Astrocyte (in vitro differentiated cells and primary cell): ENCODE data around the gene NXN. TPM values are rescaled to one million over a fixed set of nuclear protein-coding genes. Genes with fewer than 3 reads are reported as not detected.

Experiments used
- DNase-seq: peaks from one replicate; pipeline ENCODE4 v3.0.0-alpha.2; 2010; ENCODE audit warnings: low read depth
- FAIRE-seq: peaks from 2 replicates; lab custom pipeline; 2011; peaks lifted over from hg19 to GRCh38; lab: Jason Lieb, UNC
- H2AFZ ChIP-seq: 2 replicates; pipeline ENCODE4 v1.6.0; 2012; ENCODE audit warnings: low read depth, low read length, inconsistent platforms
- H3K27ac ChIP-seq: 2 replicates; pipeline ENCODE4 v1.5.1; 2011; ENCODE audit warnings: low read depth, low read length, inconsistent platforms
- H3K27me3 ChIP-seq: 2 replicates; pipeline ENCODE4 v1.6.0; 2011; ENCODE audit warnings: low read length, inconsistent platforms; ENCODE audit not compliant: insufficient read depth
- H3K36me3 ChIP-seq: 2 replicates; pipeline ENCODE4 v1.5.1; 2011; ENCODE audit warnings: low read length, inconsistent platforms; ENCODE audit not compliant: insufficient read depth
- H3K4me1 ChIP-seq: 2 replicates; pipeline ENCODE4 v1.5.1; 2011; ENCODE audit warnings: low read length, inconsistent platforms; ENCODE audit not compliant: insufficient read depth
- H3K4me2 ChIP-seq: 2 replicates; pipeline ENCODE4 v1.6.0; 2012; ENCODE audit warnings: low read length, inconsistent platforms
- H3K4me3 ChIP-seq: 2 replicates; pipeline ENCODE4 v1.5.1; 2011; ENCODE audit warnings: low read depth, mild to moderate bottlenecking, low read length, inconsistent platforms; ENCODE audit not compliant: insufficient read depth
- H3K79me2 ChIP-seq: 2 replicates; pipeline ENCODE4 v1.6.0; 2012; ENCODE audit warnings: mild to moderate bottlenecking, low read length, inconsistent platforms; ENCODE audit not compliant: insufficient read depth
- H3K9ac ChIP-seq: 2 replicates; pipeline ENCODE4 v1.6.0; 2012; ENCODE audit warnings: mild to moderate bottlenecking, low read length, inconsistent platforms
- H3K9me3 ChIP-seq: 2 replicates; pipeline ENCODE4 v1.5.1; 2012; ENCODE audit warnings: low read depth, mild to moderate bottlenecking, low read length, inconsistent platforms; ENCODE audit not compliant: insufficient read depth
- H4K20me1 ChIP-seq: 2 replicates; pipeline ENCODE4 v1.6.0; 2012; ENCODE audit warnings: low read length, inconsistent platforms; ENCODE audit not compliant: insufficient read depth
- H3K27ac Mint-ChIP-seq: one replicate; pipeline ENCODE4 v1.8.0; 2021; ENCODE audit warnings: mild to moderate bottlenecking, mixed read lengths; ENCODE audit not compliant: unreplicated experiment
- H3K27me3 Mint-ChIP-seq: one replicate; pipeline ENCODE4 v1.8.0; 2021; ENCODE audit warnings: low read depth, mixed read lengths; ENCODE audit not compliant: unreplicated experiment
- H3K36me3 Mint-ChIP-seq: one replicate; pipeline ENCODE4 v1.8.0; 2021; ENCODE audit warnings: low read depth, mixed read lengths; ENCODE audit not compliant: unreplicated experiment
- H3K4me1 Mint-ChIP-seq: one replicate; pipeline ENCODE4 v1.8.0; 2021; ENCODE audit warnings: low read depth, mixed read lengths; ENCODE audit not compliant: unreplicated experiment
- H3K4me3 Mint-ChIP-seq: one replicate; pipeline ENCODE4 v1.8.0; 2021; ENCODE audit warnings: mild to moderate bottlenecking, moderate library complexity, mixed read lengths; ENCODE audit not compliant: unreplicated experiment
- H3K9me3 Mint-ChIP-seq: one replicate; pipeline ENCODE4 v1.8.0; 2021; ENCODE audit warnings: mild to moderate bottlenecking, mixed read lengths; ENCODE audit not compliant: unreplicated experiment
- CTCF ChIP-seq: IDR thresholded peaks from 2 replicates; pipeline ENCODE4 v1.5.1; 2011; ENCODE audit warnings: low read depth, mild to moderate bottlenecking, inconsistent platforms, low read length, moderate library complexity; ENCODE audit not compliant: insufficient read depth
- EZH2 ChIP-seq: IDR thresholded peaks from 2 replicates; pipeline ENCODE4 v1.6.1; 2012; ENCODE audit warnings: mild to moderate bottlenecking, low read length, inconsistent platforms; ENCODE audit not compliant: insufficient read depth
- total RNA-seq: library from RNA; stranded (reverse); gene quantifications from 2 replicates; pipeline ENCODE4 v1.2.1, GENCODE V29; 2021

Gene NXN
- total RNA-seq, 1 donor from 2014 or later: 104 TPM

DNA sequence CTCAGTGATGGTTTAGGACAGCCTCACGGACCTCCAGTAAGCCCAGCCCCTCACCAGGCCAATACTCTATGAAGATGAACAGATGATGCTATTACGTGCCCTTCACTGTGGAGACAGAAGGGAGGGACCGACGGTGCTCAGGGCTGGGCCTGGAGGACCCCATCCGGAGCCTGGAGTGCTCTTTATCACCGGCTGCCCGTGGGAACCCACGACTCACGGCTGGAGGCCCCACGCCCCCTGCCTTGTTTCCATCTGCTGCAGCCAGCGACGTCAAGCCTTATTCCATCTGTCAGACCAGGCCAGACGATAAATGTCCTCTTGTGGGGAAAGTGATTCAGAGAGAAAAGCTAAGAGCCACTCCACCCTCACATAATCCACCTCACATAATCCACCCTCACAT lies 13.4 kb upstream of the NXN start:
- no peak overlapping the region for H3K4me2 ChIP-seq
- DNase-seq (no peak), FAIRE-seq (no peak)
- H4K20me1 ChIP-seq: peaks cover 3% of the 10 kb centered on the region
- H3K27me3 ChIP-seq: no peaks in the 10 kb centered on the region
- no peaks in the 10 kb centered on the region for H3K9me3 ChIP-seq
- no peaks in the 10 kb centered on the region for H3K36me3 Mint-ChIP-seq
- H3K4me1 ChIP-seq: peaks cover 3% of the 10 kb centered on the region
- H2AFZ ChIP-seq: no peak overlapping the region
- H3K9me3 Mint-ChIP-seq: peaks cover 7% of the 10 kb centered on the region
- no peak overlapping the region for H3K27ac ChIP-seq
- peaks cover 10% of the 10 kb centered on the region for H3K79me2 ChIP-seq
- peaks cover 4% of the 10 kb centered on the region for H3K4me1 Mint-ChIP-seq
- no peaks in the 10 kb centered on the region for H3K36me3 ChIP-seq
- no peak overlapping the region for H3K9ac ChIP-seq
- H3K27ac Mint-ChIP-seq: no peak overlapping the region
- H3K4me3 ChIP-seq: no peak overlapping the region
- TF ChIP-seq CTCF (no peak), EZH2 (no peak)
- no peak overlapping the region for H3K4me3 Mint-ChIP-seq
- H3K27me3 Mint-ChIP-seq: peaks cover under 1% of the 10 kb centered on the region

DNA sequence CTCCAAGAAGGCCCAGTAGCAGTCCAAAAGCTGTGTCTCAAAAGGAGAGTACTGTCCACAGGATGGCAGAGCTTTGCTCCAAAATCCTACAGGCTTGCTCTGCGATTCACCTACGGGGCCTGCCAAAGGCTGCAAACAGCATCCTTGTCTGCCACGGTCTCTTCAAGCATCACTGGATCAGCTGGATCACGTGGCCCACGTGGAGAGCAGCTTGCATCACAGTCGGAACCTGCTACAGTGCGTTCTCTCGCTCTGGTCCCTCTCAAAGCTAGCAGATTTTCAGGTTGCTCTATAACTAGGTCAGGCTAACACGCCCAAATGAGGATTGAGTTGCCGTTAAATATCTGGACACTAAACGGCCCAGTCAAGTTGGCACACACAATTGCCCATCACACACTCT lies 9.0 kb upstream of the NXN start:
- Histone ChIP-seq H3K9me3 (no peaks in the 10 kb centered on the region), H3K36me3 (no peaks in the 10 kb centered on the region), H3K4me1 (no peaks in the 10 kb centered on the region), H3K27ac (no peak overlapping the region), H4K20me1 (no peaks in the 10 kb centered on the region), H3K9ac (no peak overlapping the region), H2AFZ (no peak overlapping the region), H3K4me3 (no peak overlapping the region), H3K4me2 (no peak overlapping the region), H3K27me3 (no peaks in the 10 kb centered on the region), H3K79me2 (no peaks in the 10 kb centered on the region)
- Mint-ChIP-seq H3K9me3 (peaks cover 6% of the 10 kb centered on the region), H3K36me3 (no peaks in the 10 kb centered on the region), H3K4me3 (no peak overlapping the region), H3K4me1 (no peaks in the 10 kb centered on the region), H3K27me3 (peaks cover 3% of the 10 kb centered on the region), H3K27ac (no peak overlapping the region)
- TF ChIP-seq EZH2 (no peak), CTCF (no peak)
- FAIRE-seq: no peak
- DNase-seq: no peak

- Histone ChIP-seq H3K36me3 (no peaks in the 10 kb centered on the region), H3K4me1 (no peaks in the 10 kb centered on the region), H3K9me3 (no peaks in the 10 kb centered on the region), H3K4me3 (no peak overlapping the region), H3K27ac (no peak overlapping the region), H3K79me2 (no peaks in the 10 kb centered on the region), H2AFZ (no peak overlapping the region), H4K20me1 (no peaks in the 10 kb centered on the region), H3K9ac (no peak overlapping the region), H3K4me2 (no peak overlapping the region), H3K27me3 (no peaks in the 10 kb centered on the region)
- H3K27ac Mint-ChIP-seq: no peak overlapping the region
- peaks cover 3% of the 10 kb centered on the region for H3K27me3 Mint-ChIP-seq
- H3K36me3 Mint-ChIP-seq: no peaks in the 10 kb centered on the region
- no peak overlapping the region for H3K4me3 Mint-ChIP-seq
- DNase-seq: no peak
- H3K9me3 Mint-ChIP-seq: peaks cover 6% of the 10 kb centered on the region
- TF ChIP-seq CTCF (no peak), EZH2 (no peak)
- no peaks in the 10 kb centered on the region for H3K4me1 Mint-ChIP-seq
- FAIRE-seq: no peak
These were observed 8.4 kb upstream of the NXN start for GRCh38 chr17:987931-988330.
